Endothelial cell of umbilical vein (primary cell): Measurements from ENCODE around the gene CLEC4A. TPM values are rescaled to one million over a fixed set of nuclear protein-coding genes. Genes with fewer than 3 reads are reported as not detected.
A peak's percentile ranks its signal among the peaks of the same experiment; 100 is the strongest.

Source experiments
- BruUV-seq: library from RNA; stranded (reverse); fragments of 400-500 nt; replicated peaks from 2 replicates; lab custom pipeline; 2021; lab: Mats Ljungman, UMichigan
- CTCF ChIA-PET: fragments of 300-600, 350-600 bp; sonication (Branson Sonifier 250); formaldehyde crosslinking; loops from one replicate; lab custom pipeline; 2021; ENCODE audit warnings: antibody characterized with exemption, inconsistent platforms; lab: Charles Lee
- POLR2A ChIA-PET: fragments of 300-600, 350-600 bp; sonication (Branson Sonifier 250); formaldehyde crosslinking; loops from one replicate; lab custom pipeline; 2021; ENCODE audit warnings: antibody characterized with exemption, inconsistent platforms; lab: Charles Lee
- DNase-seq: peaks from one replicate; pipeline ENCODE4 v3.0.0-alpha.2; 2011; ENCODE audit warnings: low read depth, low spot score
- FAIRE-seq: peaks from 2 replicates; lab custom pipeline; 2011; peaks lifted over from hg19 to GRCh38; lab: Jason Lieb, UNC
- H2AFZ ChIP-seq: 2 replicates; pipeline ENCODE4 v1.6.0; 2012; ENCODE audit warnings: low read depth, low read length, control low read depth, inconsistent platforms
- H3K27ac ChIP-seq: 2 replicates; pipeline ENCODE4 v1.5.1; 2011; ENCODE audit warnings: low read depth, mild to moderate bottlenecking, control low read depth, low read length, moderate library complexity; ENCODE audit not compliant: insufficient read depth
- H3K27me3 ChIP-seq, 2 experiments: 2 replicates each; pipeline versions ENCODE4 v1.6.0 to v1.6.1; 2011; ENCODE audit warnings: low read length in 2 of 2, mixed read lengths in 1 of 2; ENCODE audit not compliant: control insufficient read depth in 2 of 2, insufficient read depth in 2 of 2
- H3K36me3 ChIP-seq, 2 experiments: 2 replicates in 1 of 2; 3 replicates in 1 of 2; pipeline ENCODE4 v1.5.1; 2011; ENCODE audit warnings: low read length in 2 of 2, mild to moderate bottlenecking in 1 of 2, moderate library complexity in 1 of 2; ENCODE audit not compliant: control insufficient read depth in 2 of 2, insufficient read depth in 2 of 2; ENCODE audit errors: extremely low read depth in 1 of 2
- H3K4me1 ChIP-seq: 3 replicates; pipeline ENCODE4 v1.5.1; 2011; ENCODE audit warnings: mild to moderate bottlenecking, low read length; ENCODE audit not compliant: control insufficient read depth, insufficient read depth; ENCODE audit errors: extremely low read depth
- H3K4me2 ChIP-seq: 2 replicates; pipeline ENCODE4 v1.6.1; 2011; ENCODE audit warnings: low read length, control low read depth, mixed read lengths; ENCODE audit not compliant: insufficient read depth
- H3K4me3 ChIP-seq, 3 experiments: fragments of 200-600 bp in 1 of 3; sonication (generic), shearing (Covaris generic) in 1 of 3; replicated peaks in 1 of 3; 2 replicates each; pipeline ENCODE4 v1.5.1; 2011 to 2016; ENCODE audit warnings: control low read depth in 3 of 3, low read length in 3 of 3, mild to moderate bottlenecking in 2 of 3, inconsistent platforms in 1 of 3, low read depth in 1 of 3, moderate library complexity in 1 of 3; ENCODE audit not compliant: insufficient read depth in 1 of 3
- H3K79me2 ChIP-seq: 2 replicates; pipeline ENCODE4 v1.6.0; 2012; ENCODE audit warnings: low read length, inconsistent platforms; ENCODE audit not compliant: control insufficient read depth, insufficient read depth
- H3K9ac ChIP-seq: replicated peaks from 2 replicates; pipeline ENCODE3; 2011; ENCODE audit warnings: low read length, control low read depth; ENCODE audit not compliant: insufficient read depth; ENCODE audit errors: extremely low read depth
- H3K9me1 ChIP-seq: replicated peaks from 3 replicates; pipeline ENCODE4 v1.6.0; 2011; ENCODE audit warnings: mild to moderate bottlenecking, low read length; ENCODE audit not compliant: control insufficient read depth, insufficient read depth; ENCODE audit errors: extremely low read depth
- H3K9me3 ChIP-seq: replicated peaks from 2 replicates; pipeline ENCODE4 v1.5.1; 2012; ENCODE audit warnings: low read length, inconsistent platforms; ENCODE audit not compliant: control insufficient read depth, insufficient read depth
- H4K20me1 ChIP-seq: replicated peaks from 2 replicates; pipeline ENCODE3; 2011; ENCODE audit warnings: mild to moderate bottlenecking, low read length; ENCODE audit not compliant: control insufficient read depth, insufficient read depth; ENCODE audit errors: extremely low read depth
- EZH2 ChIP-seq: IDR thresholded peaks from 2 replicates; pipeline ENCODE4 v1.6.1; 2012; ENCODE audit warnings: borderline replicate concordance, low read depth, mild to moderate bottlenecking, moderate library complexity, low read length, inconsistent platforms; ENCODE audit not compliant: severe bottlenecking
- FOS ChIP-seq: IDR thresholded peaks from 2 replicates; pipeline ENCODE4 v1.6.1; 2011; ENCODE audit warnings: mild to moderate bottlenecking, low read length, moderate library complexity, borderline replicate concordance; ENCODE audit not compliant: insufficient read depth
- GATA2 ChIP-seq: IDR thresholded peaks from 2 replicates; pipeline ENCODE4 v1.7.0; 2011; ENCODE audit warnings: low read depth, mild to moderate bottlenecking, moderate library complexity, mixed read lengths, low read length; ENCODE audit not compliant: insufficient read length, insufficient read depth
- JUN ChIP-seq: IDR thresholded peaks from 2 replicates; pipeline ENCODE4 v1.6.1; 2011; ENCODE audit warnings: borderline replicate concordance, low read depth; ENCODE audit not compliant: insufficient read length, insufficient read depth
- MYC ChIP-seq: IDR thresholded peaks from one replicate; pipeline ENCODE4 v1.6.1; 2011; ENCODE audit warnings: mild to moderate bottlenecking, low read depth, low read length
- POLR2A ChIP-seq: IDR thresholded peaks from 2 replicates; pipeline ENCODE4 v1.6.1; 2012; ENCODE audit warnings: low read depth, mild to moderate bottlenecking, control low read depth, low read length
- POLR2AphosphoS5 ChIP-seq: IDR thresholded peaks from 2 replicates; pipeline ENCODE4 v1.6.1; 2012; ENCODE audit warnings: low read depth, mild to moderate bottlenecking, control low read depth, low read length, moderate library complexity; ENCODE audit not compliant: insufficient read depth
- dilution Hi-C: fragments of 300-500 bp; cut with MboI; formaldehyde crosslinking; loops from one replicate; pipeline ENCODE4 v1.15.0; 2019; ENCODE audit warnings: low sequenced_read_pairs; ENCODE audit not compliant: extremely low pct_ligation_motif_present
- intact Hi-C: fragments of 100-400 bp; cut with micrococcal nuclease; formaldehyde crosslinking; loops from one replicate; pipeline ENCODE4 v1.10.0; 2022
- polyA plus RNA-seq, 4 experiments: library from polyadenylated mRNA; depleted of rRNA in 3 of 4; stranded (reverse) in 3 of 4; unstranded in 1 of 4; fragments of >200 nt; gene quantifications; 2 replicates each; pipeline versions ENCODE4 v1.2.1 to v1.2.3, GENCODE V29; 2011 to 2012; ENCODE audit warnings: missing spikeins in 1 of 4
- total RNA-seq: library from RNA; stranded (reverse); gene quantifications from 2 replicates; pipeline ENCODE4 v1.2.3, GENCODE V29; 2021
- TF ChIP-seq, protein P1 (sequence below), 2 donors: IDR thresholded peaks; 1 replicate in 1 of 2; 2 replicates in 1 of 2; pipeline ENCODE4 v1.5.1; 2011; ENCODE audit warnings: low read length in 2 of 2, mild to moderate bottlenecking in 2 of 2, moderate library complexity in 2 of 2, control low read depth in 1 of 2, inconsistent platforms in 1 of 2, low read depth in 1 of 2; ENCODE audit not compliant: insufficient read depth in 1 of 2; ENCODE audit errors: extremely low read depth in 1 of 2
- TF ChIP-seq, protein P2 (sequence below): IDR thresholded peaks from 2 replicates; pipeline ENCODE4 v1.6.1; 2011; ENCODE audit not compliant: insufficient read depth, insufficient read length

Gene CLEC4A
- total and polyA plus RNA-seq, 2 donors (not counting 3 experiments of a cell fraction or from before 2014, with no cell fraction given), result 0.52 to 0.86 TPM

- Histone ChIP-seq H3K27me3 (no peaks in the 10 kb centered on the region), H3K79me2 (no peaks in the 10 kb centered on the region), H3K4me1 (peaks cover 23% of the 10 kb centered on the region), H3K4me2 (peak within 1 kb of the TSS; percentile 47), H3K9me1 (no peaks in the 10 kb centered on the region), H3K9ac (peak within 1 kb of the TSS; percentile 59), H4K20me1 (no peaks in the 10 kb centered on the region), H3K27ac (peak within 1 kb of the TSS; percentile 90), H3K36me3 (no peaks in the 10 kb centered on the region), H3K9me3 (no peaks in the 10 kb centered on the region), H2AFZ (peak within 1 kb of the TSS; percentile 76), H3K4me3 (no peak within 1 kb of the TSS)
- no TSS peak for BruUV-seq
- ChIA-PET CTCF (interaction anchor here (0.7 to 1.5 kb wide), 6 partner anchors 11 to 81 kb away, joined by 3 to 5 read pairs (median 3); no protein-coding TSS in a partner anchor), POLR2A (interaction anchor here (0.6 kb wide), 1 partner anchor 47 kb away, joined by 3 read pairs; no protein-coding TSS in a partner anchor)
- DNase-seq (peak; percentile 87), FAIRE-seq (peak; percentile 90)
- intact Hi-C loops (no loop called here), dilution Hi-C loops (no loop called here)
- TF ChIP-seq, protein P1, sequence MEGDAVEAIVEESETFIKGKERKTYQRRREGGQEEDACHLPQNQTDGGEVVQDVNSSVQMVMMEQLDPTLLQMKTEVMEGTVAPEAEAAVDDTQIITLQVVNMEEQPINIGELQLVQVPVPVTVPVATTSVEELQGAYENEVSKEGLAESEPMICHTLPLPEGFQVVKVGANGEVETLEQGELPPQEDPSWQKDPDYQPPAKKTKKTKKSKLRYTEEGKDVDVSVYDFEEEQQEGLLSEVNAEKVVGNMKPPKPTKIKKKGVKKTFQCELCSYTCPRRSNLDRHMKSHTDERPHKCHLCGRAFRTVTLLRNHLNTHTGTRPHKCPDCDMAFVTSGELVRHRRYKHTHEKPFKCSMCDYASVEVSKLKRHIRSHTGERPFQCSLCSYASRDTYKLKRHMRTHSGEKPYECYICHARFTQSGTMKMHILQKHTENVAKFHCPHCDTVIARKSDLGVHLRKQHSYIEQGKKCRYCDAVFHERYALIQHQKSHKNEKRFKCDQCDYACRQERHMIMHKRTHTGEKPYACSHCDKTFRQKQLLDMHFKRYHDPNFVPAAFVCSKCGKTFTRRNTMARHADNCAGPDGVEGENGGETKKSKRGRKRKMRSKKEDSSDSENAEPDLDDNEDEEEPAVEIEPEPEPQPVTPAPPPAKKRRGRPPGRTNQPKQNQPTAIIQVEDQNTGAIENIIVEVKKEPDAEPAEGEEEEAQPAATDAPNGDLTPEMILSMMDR (IDR thresholded peaks at IDR 0.05; ENCODE audit: extremely low read depth in 1 of 2, insufficient read depth in 1 of 2, low read depth in 1 of 2, low read length in 2 of 2), result no peak
- TF ChIP-seq, protein P2, sequence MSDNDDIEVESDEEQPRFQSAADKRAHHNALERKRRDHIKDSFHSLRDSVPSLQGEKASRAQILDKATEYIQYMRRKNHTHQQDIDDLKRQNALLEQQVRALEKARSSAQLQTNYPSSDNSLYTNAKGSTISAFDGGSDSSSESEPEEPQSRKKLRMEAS, result no peak
- TF ChIP-seq GATA2, result no peak
- TF ChIP-seq MYC, result no peak
- peak; percentile 62 for TF ChIP-seq FOS
- TF ChIP-seq JUN, result peak; percentile 84
- no peak for TF ChIP-seq POLR2AphosphoS5
- TF ChIP-seq POLR2A, result no peak
- TF ChIP-seq EZH2, result no peak
These were observed 33.4 kb downstream of the CLEC4A start, which contains the start of gene ZNF705A for GRCh38 chr12:8156845-8157244. Gene ZNF705A, plus strand, starts transcription at chr12:8157015. Its CDS starts 15,611 bp downstream, at chr12:8172626.
